GM10266 (cell line): ENCODE results near the gene INTS6.

Source experiments
- DNase-seq: peaks from one replicate; pipeline ENCODE4 v3.0.0; 2012; ENCODE audit errors: extremely low spot score
- CTCF ChIP-seq: IDR thresholded peaks from 2 replicates; pipeline ENCODE4 v1.5.1; 2012; ENCODE audit warnings: mild to moderate bottlenecking, low read depth; ENCODE audit not compliant: control insufficient read depth, insufficient read depth; ENCODE audit errors: missing control alignments

Gene INTS6

GRCh38 chr13:51494156-51494555 is 41.3 kb upstream of the INTS6 start:
- no peak for DNase-seq
- TF ChIP-seq CTCF, result no peak

GRCh38 chr13:51488212-51488611 is 35.4 kb upstream of the INTS6 start:
- no peak for DNase-seq
- TF ChIP-seq CTCF, result no peak

GRCh38 chr13:51481656-51482055 is 28.8 kb upstream of the INTS6 start:
- TF ChIP-seq CTCF, result no peak
- no peak for DNase-seq

GRCh38 chr13:51479199-51479523 is 26.3 kb upstream of the INTS6 start:
- DNase-seq, result no peak
- TF ChIP-seq CTCF, result no peak

- DNase-seq, result no peak
- TF ChIP-seq CTCF, result no peak
These were observed 25.8 kb upstream of the INTS6 start for GRCh38 chr13:51478418-51479198.

- TF ChIP-seq CTCF, result no peak
- DNase-seq, result no peak
These were observed 25.0 kb upstream of the INTS6 start for GRCh38 chr13:51477653-51478324.

GRCh38 chr13:51477149-51477548 is 24.3 kb upstream of the INTS6 start:
- TF ChIP-seq CTCF, result no peak

More at GRCh38 chr13:51477149-51477548, 24.3 kb upstream of the INTS6 start:
- DNase-seq, result no peak
